Cardiac septum (tissue), 1 donor: ENCODE data around the gene MEF2C. TPM values are rescaled to one million over a fixed set of nuclear protein-coding genes. Genes with fewer than 3 reads are reported as not detected.
"Not testable (repeated sequence)": the region's sequence is repeated elsewhere in the genome, so short reads cannot be mapped to it uniquely, and the experiment has no call there.

Source experiments
- DNase-seq: peaks from one replicate; pipeline ENCODE4 v3.0.0-alpha.2; 2020; ENCODE audit warnings: low spot score
- intact Hi-C: fragments of 100-400 bp; cut with DNase I; formaldehyde crosslinking; loops from one replicate; pipeline ENCODE4 v1.14.0; 2022
- long read RNA-seq: library from polyadenylated mRNA; unstranded; transcript quantifications from one replicate; pipeline ENCODE4 v2.0.0, GENCODE V29; 2021
- total RNA-seq: library from RNA; stranded (reverse); fragmentation: NEBNext Ultra II Directional; extraction: Animal tissue kit (Norgen Biotek cat#: 25700); gene quantifications from one replicate; pipeline ENCODE4 v1.2.1, GENCODE V29; 2021
- donor health status: DM: no; HTN: no; CAD: no.

The MEF2C gene
- total RNA-seq, result 64.6 TPM
- long read RNA-seq, transcript MEF2C-217 (10 exons, 3,446 nt), result major isoform, 5 of 51 reads
- long read RNA-seq, partial matches to known transcripts, result 7 of 51 reads
- long read RNA-seq, other reads (novel, unspliced or antisense), result 33 of 51 reads

GRCh38 chr5:88883059-88883835 is at the start of gene MEF2C:
Gene MEF2C, minus strand, starts transcription at chr5:88883184. Its CDS starts 59,396 bp downstream, at chr5:88823788.
- intact Hi-C loops, result loop anchor here (2.0 to 10.0 kb wide), 3 partner anchors 56 to 1052 kb away; no protein-coding TSS in a partner anchor
- peak; percentile 87 for DNase-seq

GRCh38 chr5:88932541-88932940 is 49.6 kb upstream of the MEF2C start:
- intact Hi-C loops, result no loop called here
- DNase-seq, result no peak

- no peak for DNase-seq
- intact Hi-C loops, result no loop called here
Observed at GRCh38 chr5:88930335-88930734, 47.4 kb upstream of the MEF2C start.

- intact Hi-C loops, result no loop called here
- no peak for DNase-seq
Observed at GRCh38 chr5:88929385-88929784, 46.4 kb upstream of the MEF2C start.

- intact Hi-C loops, result no loop called here
- no peak for DNase-seq
Observed at GRCh38 chr5:88926774-88927173, 43.8 kb upstream of the MEF2C start.

GRCh38 chr5:88925692-88926490 is 42.9 kb upstream of the MEF2C start:
- no peak for DNase-seq
- intact Hi-C loops, result no loop called here

- no peak for DNase-seq
- intact Hi-C loops, result no loop called here
Observed at GRCh38 chr5:88924330-88924657, 41.3 kb upstream of the MEF2C start.

GRCh38 chr5:88923623-88924329 is 40.8 kb upstream of the MEF2C start:
- intact Hi-C loops, result no loop called here
- no peak for DNase-seq

- DNase-seq, intact Hi-C loops: not testable (repeated sequence)
Observed at GRCh38 chr5:88912743-88913142, 29.8 kb upstream of the MEF2C start.

GRCh38 chr5:88911059-88911572 is 28.1 kb upstream of the MEF2C start:
- intact Hi-C loops, DNase-seq: not testable (repeated sequence)

- intact Hi-C loops, result not testable (repeated sequence)
Observed at GRCh38 chr5:88904478-88904877, 21.5 kb upstream of the MEF2C start.

GRCh38 chr5:88903966-88904365 is 21.0 kb upstream of the MEF2C start:
- intact Hi-C loops, DNase-seq: not testable (repeated sequence)

More at GRCh38 chr5:88904478-88904877, 21.5 kb upstream of the MEF2C start:
- DNase-seq, result not testable (repeated sequence)

- intact Hi-C loops, DNase-seq: not testable (repeated sequence)
Observed at GRCh38 chr5:88901077-88901476, 18.1 kb upstream of the MEF2C start.

- DNase-seq, result no peak
- intact Hi-C loops, result no loop called here
Observed at GRCh38 chr5:88899096-88899737, 16.2 kb upstream of the MEF2C start.

GRCh38 chr5:88897748-88898147 is 14.8 kb upstream of the MEF2C start:
- DNase-seq, result no peak
- intact Hi-C loops, result no loop called here

- intact Hi-C loops, result no loop called here
- no peak for DNase-seq
Observed at GRCh38 chr5:88895681-88896501, 12.9 kb upstream of the MEF2C start.

- no peak for DNase-seq
- intact Hi-C loops, result no loop called here
Observed at GRCh38 chr5:88892669-88893068, 9.7 kb upstream of the MEF2C start.

- intact Hi-C loops, result no loop called here
- no peak for DNase-seq
Observed at GRCh38 chr5:88890070-88890781, 7.2 kb upstream of the MEF2C start.
